NCI-H748 (cell line): ENCODE data around the gene RASA4B.

Source experiments
- DNase-seq: peaks from one replicate; lab custom pipeline; 2025; ENCODE audit not compliant: unreplicated experiment; lab: John Stamatoyannopoulos, UW

RASA4B gene

GRCh38 chr7:102454468-102454867 is 63.1 kb downstream of the RASA4B start:
- peak; percentile 13 for DNase-seq

- DNase-seq, result no peak
These were observed 64.3 kb downstream of the RASA4B start for GRCh38 chr7:102453319-102453718.

DNA sequence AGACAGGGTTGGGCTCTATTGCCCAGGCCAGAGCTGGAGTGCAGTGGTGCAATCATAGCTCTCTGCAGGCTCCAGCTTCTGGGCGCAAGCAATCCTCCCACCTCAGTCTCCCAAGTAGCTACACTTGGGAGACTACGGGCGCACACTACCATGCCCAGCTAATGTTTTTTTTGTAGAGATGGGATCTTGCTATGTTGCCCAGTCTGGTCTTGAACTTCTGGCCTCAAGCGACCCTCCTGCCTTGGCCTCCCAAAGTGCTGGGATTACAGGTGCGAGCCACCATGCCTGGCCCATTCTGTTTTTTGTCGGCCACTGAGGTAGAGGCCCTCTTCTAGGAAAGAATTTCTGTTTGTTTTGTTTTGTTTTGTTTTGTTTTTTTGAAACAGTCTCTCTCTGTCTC is 65.1 kb downstream of the RASA4B start:
- DNase-seq, result no peak

- peak; percentile 82 for DNase-seq
These were observed 66.1 kb downstream of the RASA4B start for GRCh38 chr7:102451371-102452054.

GRCh38 chr7:102450242-102450641 is 67.3 kb downstream of the RASA4B start:
- DNase-seq, result no peak

DNA sequence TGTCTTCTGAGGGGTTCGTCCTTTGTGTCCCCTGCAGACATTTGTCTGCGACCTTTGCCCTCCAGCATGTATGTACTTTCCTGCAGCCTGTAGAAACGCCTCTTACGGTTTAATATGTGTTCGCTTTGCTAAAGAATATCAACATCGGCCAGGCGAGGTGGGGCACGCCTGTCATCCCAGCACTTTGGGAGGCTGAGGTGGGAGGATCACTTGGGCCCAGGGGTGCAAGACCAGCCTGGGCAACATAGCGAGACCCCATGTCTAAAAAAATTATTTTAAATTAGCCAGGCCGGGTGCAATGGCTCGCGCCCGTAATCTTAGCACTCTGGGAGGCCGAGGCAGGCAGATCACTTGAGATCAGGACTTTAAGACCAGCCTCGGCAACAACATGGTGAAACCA is 68.4 kb downstream of the RASA4B start:
- DNase-seq, result no peak

- no peak for DNase-seq
These were observed 70.3 kb downstream of the RASA4B start for GRCh38 chr7:102447311-102447710.

- DNase-seq, result no peak
These were observed 71.0 kb downstream of the RASA4B start for GRCh38 chr7:102446387-102447156.

- DNase-seq, result no peak
These were observed 71.9 kb downstream of the RASA4B start for GRCh38 chr7:102445674-102446071.

DNA sequence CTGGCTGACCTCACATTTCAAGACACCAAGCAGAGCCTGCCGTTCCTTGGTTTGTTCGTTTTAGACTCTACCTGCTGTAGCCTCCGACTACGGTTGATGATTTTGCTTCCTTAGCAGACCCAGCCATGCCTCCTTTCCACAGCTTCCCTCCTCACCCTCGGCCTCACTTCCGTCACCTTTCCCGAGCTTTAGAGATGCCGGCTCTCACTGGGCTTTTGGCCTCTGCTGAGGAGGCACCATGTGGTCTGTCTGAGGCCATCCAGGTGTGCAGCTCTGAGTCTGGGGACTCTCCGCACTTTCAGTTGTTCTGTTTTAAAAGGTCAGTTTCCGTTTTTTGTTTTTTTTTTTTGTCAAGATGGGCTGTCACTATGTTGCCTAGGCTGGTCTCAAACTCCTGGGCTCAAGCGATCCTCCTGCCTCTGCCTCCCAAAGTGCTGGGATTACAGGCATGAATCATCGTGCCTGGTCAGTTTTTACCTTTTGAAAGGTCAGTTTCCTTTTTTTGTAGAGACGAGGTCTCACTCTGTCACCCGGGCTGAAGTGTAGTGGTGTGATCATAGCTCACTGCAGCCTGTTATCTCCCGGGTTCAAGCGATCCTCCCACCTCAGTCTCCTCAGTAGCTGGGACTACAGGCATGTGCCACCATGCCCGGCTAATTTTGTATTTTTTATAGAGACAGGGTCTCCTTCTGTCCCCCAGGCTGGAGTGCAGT is 72.5 kb downstream of the RASA4B start:
- no peak for DNase-seq

GRCh38 chr7:102439963-102440795 is 77.4 kb downstream of the RASA4B start:
- no peak for DNase-seq

GRCh38 chr7:102436118-102436517 is 81.5 kb downstream of the RASA4B start:
- no peak for DNase-seq

DNA sequence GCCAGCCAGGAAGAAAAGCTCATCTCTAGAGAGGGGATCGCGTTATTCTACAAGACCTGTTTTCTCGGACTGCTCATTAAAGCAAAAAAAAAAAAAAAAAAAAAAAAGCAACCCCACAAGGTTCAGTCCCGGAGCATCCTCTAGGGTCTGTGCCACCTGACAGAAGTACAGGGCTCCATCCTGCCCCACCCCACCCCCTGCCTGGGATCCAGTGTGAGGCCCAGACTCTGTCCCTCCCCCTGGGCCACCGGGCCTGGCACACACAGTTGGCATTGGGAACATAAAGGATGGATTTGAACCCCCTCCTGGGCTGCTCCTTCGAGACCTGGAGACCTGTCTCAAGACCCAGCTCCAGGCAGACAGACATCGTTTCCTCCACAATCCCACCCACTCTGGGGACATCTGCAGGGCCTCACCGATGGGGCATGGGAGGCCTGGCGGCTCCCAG is 83.5 kb downstream of the RASA4B start:
- peak; percentile 52 for DNase-seq

DNA sequence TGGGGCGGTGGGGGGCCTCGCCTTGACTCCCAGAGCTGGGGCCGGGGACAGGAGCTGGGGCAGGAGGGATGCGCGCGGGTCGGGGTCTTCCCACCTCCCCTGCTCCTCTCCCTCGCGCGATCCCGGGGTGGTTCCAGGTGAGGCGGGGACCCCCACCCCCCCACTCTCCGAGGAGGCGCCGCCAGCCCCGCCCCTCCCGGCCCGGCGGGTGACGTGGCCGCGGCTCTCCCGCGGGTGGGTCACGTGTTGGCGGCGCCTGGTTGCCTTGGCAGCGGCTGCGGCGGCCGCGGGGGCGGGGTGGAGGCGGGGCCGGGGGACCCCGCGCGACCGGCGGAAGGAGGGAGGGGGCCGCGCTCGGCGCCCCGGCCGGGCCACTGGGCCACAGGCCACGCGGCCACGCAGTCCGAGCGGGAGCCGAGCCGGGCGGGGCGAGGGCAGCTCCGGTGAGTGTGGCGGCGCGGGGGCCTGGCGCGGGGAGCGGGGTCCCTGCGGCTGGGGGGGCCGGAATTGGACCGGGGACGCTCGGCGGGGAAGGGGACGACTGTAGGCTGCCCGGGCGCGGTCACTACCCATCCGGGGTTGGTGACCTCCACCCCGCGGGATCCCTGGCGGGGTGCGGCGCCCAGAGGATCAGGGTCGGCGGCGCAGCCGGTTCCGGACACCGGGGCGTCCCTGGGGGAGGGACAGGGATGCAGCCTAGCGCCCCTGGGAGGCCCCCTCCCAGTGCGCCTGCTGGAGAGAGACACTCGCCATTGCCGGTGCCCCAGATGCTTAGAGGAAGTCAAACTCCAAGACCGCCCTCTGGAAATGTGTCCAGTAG is 84.1 kb downstream of the RASA4B start, which contains the start of gene ORAI2:
TSS of gene ORAI2 (plus strand) at position 357 of the 820 bp plus-strand sequence. CDS start 5,382 bp downstream, outside the sequence.
- DNase-seq, result peak; percentile 82
